ENCODE data around the gene RALGAPA2.
A peak's percentile ranks its signal among the peaks of the same experiment; 100 is the strongest.

The RALGAPA2 gene

GRCh38 chr20:20500312-20500711, 212.1 kb downstream of the RALGAPA2 start:
- ChIA-PET CTCF (no interaction called here), POLR2A (no interaction called here)
- DNase-seq (ENCODE audit: extremely low spot score), result no peak
- TF ChIP-seq SUZ12 (IDR thresholded peaks at IDR 0.05), result no peak
- no peak for TF ChIP-seq FOXM1 (IDR thresholded peaks at IDR 0.05; ENCODE audit: borderline replicate concordance)
- no peak for TF ChIP-seq ARNT (IDR thresholded peaks at IDR 0.05)
- TF ChIP-seq NFRKB (IDR thresholded peaks at IDR 0.05), result no peak
- no peak for TF ChIP-seq BHLHE40 (IDR thresholded peaks at IDR 0.05; ENCODE audit: borderline replicate concordance)
- no peak for TF ChIP-seq FOXK2 (IDR thresholded peaks at IDR 0.05)
- no peak for TF ChIP-seq FOXA1 (IDR thresholded peaks at IDR 0.05)
- no peak for TF ChIP-seq ELF4 (IDR thresholded peaks at IDR 0.05)
- no peak for TF ChIP-seq PKNOX1 (IDR thresholded peaks at IDR 0.05)
- no peak for TF ChIP-seq L3MBTL2 (conservative IDR thresholded peaks at IDR 0.05)
- no peak for TF ChIP-seq ZNF384 (IDR thresholded peaks at IDR 0.05)
- no peak for TF ChIP-seq TARDBP (IDR thresholded peaks at IDR 0.05)
- no peak for TF ChIP-seq SP1 (IDR thresholded peaks at IDR 0.05)
- TF ChIP-seq CTBP1 (IDR thresholded peaks at IDR 0.05; ENCODE audit: borderline replicate concordance), result no peak
- TF ChIP-seq HDGF (IDR thresholded peaks at IDR 0.05; ENCODE audit: borderline replicate concordance), result no peak
- TF ChIP-seq LEF1 (IDR thresholded peaks at IDR 0.05; ENCODE audit: borderline replicate concordance), result no peak

- TF ChIP-seq TARDBP (IDR thresholded peaks at IDR 0.05) (no peak), FOXK2 (IDR thresholded peaks at IDR 0.05) (no peak), L3MBTL2 (conservative IDR thresholded peaks at IDR 0.05) (0 out of 2 replicates have a peak, but pooled peaks have one; percentile 12)
- ChIA-PET POLR2A (no interaction called here), CTCF (no interaction called here)
- no peak for DNase-seq (ENCODE audit: extremely low spot score)
These were observed 213.0 kb downstream of the RALGAPA2 start for GRCh38 chr20:20499439-20499838.

GRCh38 chr20:20498076-20498861, 214.2 kb downstream of the RALGAPA2 start:
- DNase-seq (ENCODE audit: extremely low spot score), result no peak
- ChIA-PET POLR2A (no interaction called here), CTCF (no interaction called here)
- TF ChIP-seq BHLHE40 (IDR thresholded peaks at IDR 0.05; ENCODE audit: borderline replicate concordance) (no peak), FOXA1 (IDR thresholded peaks at IDR 0.05) (no peak), PKNOX1 (IDR thresholded peaks at IDR 0.05) (no peak), ELF4 (IDR thresholded peaks at IDR 0.05) (no peak), NFRKB (IDR thresholded peaks at IDR 0.05) (no peak), ZNF384 (IDR thresholded peaks at IDR 0.05) (no peak), L3MBTL2 (conservative IDR thresholded peaks at IDR 0.05) (no peak), HDGF (IDR thresholded peaks at IDR 0.05; ENCODE audit: borderline replicate concordance) (no peak), SP1 (IDR thresholded peaks at IDR 0.05) (no peak), LEF1 (IDR thresholded peaks at IDR 0.05; ENCODE audit: borderline replicate concordance) (no peak), CTBP1 (IDR thresholded peaks at IDR 0.05; ENCODE audit: borderline replicate concordance) (no peak)

GRCh38 chr20:20497242-20497978, 215.0 kb downstream of the RALGAPA2 start:
- DNase-seq (ENCODE audit: extremely low spot score), result no peak
- CTCF ChIA-PET, result no interaction called here
- POLR2A ChIA-PET, result no interaction called here
- TF ChIP-seq ELF4 (IDR thresholded peaks at IDR 0.05) (no peak), PKNOX1 (IDR thresholded peaks at IDR 0.05) (no peak), SP1 (IDR thresholded peaks at IDR 0.05) (no peak), L3MBTL2 (conservative IDR thresholded peaks at IDR 0.05) (no peak), BHLHE40 (IDR thresholded peaks at IDR 0.05; ENCODE audit: borderline replicate concordance) (no peak), FOXA1 (IDR thresholded peaks at IDR 0.05) (no peak)

- ChIA-PET POLR2A (no interaction called here), CTCF (no interaction called here)
- no peak for TF ChIP-seq L3MBTL2 (conservative IDR thresholded peaks at IDR 0.05)
- TF ChIP-seq ELF4 (IDR thresholded peaks at IDR 0.05), result no peak
- TF ChIP-seq ZNF384 (IDR thresholded peaks at IDR 0.05), result no peak
- TF ChIP-seq ARNT (IDR thresholded peaks at IDR 0.05), result no peak
- no peak for TF ChIP-seq LEF1 (IDR thresholded peaks at IDR 0.05; ENCODE audit: borderline replicate concordance)
- no peak for TF ChIP-seq HDGF (IDR thresholded peaks at IDR 0.05; ENCODE audit: borderline replicate concordance)
- no peak for TF ChIP-seq NFRKB (IDR thresholded peaks at IDR 0.05)
- TF ChIP-seq PKNOX1 (IDR thresholded peaks at IDR 0.05), result no peak
- TF ChIP-seq FOXM1 (IDR thresholded peaks at IDR 0.05; ENCODE audit: borderline replicate concordance), result no peak
- no peak for TF ChIP-seq FOXA1 (IDR thresholded peaks at IDR 0.05)
- TF ChIP-seq BHLHE40 (IDR thresholded peaks at IDR 0.05; ENCODE audit: borderline replicate concordance), result no peak
- no peak for TF ChIP-seq SUZ12 (IDR thresholded peaks at IDR 0.05)
- TF ChIP-seq CTBP1 (IDR thresholded peaks at IDR 0.05; ENCODE audit: borderline replicate concordance), result no peak
- TF ChIP-seq TARDBP (IDR thresholded peaks at IDR 0.05), result no peak
- no peak for DNase-seq (ENCODE audit: extremely low spot score)
These were observed 216.5 kb downstream of the RALGAPA2 start for GRCh38 chr20:20495729-20496503.
